Cortex of kidney (tissue), 1 donor: ENCODE measurements around the gene ZNF470.

Experiments
- DNase-seq: peaks from one replicate; lab custom pipeline; 2025; lab: John Stamatoyannopoulos, UW

Gene ZNF470

DNA sequence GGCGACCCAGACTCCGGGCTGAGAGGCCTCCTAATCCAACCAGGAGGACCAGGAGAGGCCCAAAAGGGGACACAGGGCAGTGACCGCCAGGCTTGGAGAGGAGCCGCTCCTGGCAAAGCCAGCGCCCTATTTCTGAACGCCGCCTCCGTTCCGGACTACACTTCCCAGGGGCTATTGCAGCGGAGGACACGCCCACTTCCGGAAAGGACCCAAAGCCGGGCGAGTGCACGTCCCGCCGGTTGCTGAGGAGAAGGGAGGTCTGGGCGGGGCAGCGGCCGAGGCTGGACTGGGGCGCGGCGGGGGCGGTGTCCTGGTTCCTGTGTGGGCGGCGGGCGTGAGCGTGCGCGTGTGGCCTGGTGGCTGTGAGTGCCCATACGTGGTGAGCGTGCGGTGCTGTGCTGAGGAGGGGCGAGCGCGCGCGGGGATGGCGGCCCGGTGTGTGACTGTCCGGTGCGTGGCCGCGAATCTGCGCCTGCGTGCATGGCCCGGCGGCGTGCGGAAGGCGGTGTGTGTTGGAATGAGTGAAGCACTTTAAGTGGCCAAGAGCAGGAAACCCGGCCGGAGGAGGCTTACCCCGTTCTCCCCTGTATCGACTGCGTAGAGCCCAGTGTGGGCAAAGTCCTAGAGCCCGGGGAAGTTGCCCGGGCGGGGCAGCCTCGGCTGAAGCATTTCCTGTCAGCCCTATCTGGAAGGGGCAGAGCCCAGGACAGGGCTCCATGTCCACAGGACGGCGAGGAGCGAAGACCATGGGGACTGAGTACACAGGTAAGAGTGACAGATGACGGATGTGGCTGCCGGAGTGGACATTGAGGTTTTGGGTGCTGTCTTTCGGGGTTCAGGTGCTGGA lies at the start of gene ZNF470:
TSS of gene ZNF470 (plus strand) at position 195 of the 847 bp plus-strand sequence. CDS start 2,844 bp downstream, outside the sequence.
- DNase-seq: peak; percentile 21

- no peak for DNase-seq
Observed at GRCh38 chr19:56525214-56525860, 41.9 kb upstream of the ZNF470 start.

- DNase-seq: no peak
Observed at GRCh38 chr19:56537442-56537841, 29.8 kb upstream of the ZNF470 start.

GRCh38 chr19:56538254-56538760 lies 29.0 kb upstream of the ZNF470 start:
- peak; percentile 98 for DNase-seq

DNA sequence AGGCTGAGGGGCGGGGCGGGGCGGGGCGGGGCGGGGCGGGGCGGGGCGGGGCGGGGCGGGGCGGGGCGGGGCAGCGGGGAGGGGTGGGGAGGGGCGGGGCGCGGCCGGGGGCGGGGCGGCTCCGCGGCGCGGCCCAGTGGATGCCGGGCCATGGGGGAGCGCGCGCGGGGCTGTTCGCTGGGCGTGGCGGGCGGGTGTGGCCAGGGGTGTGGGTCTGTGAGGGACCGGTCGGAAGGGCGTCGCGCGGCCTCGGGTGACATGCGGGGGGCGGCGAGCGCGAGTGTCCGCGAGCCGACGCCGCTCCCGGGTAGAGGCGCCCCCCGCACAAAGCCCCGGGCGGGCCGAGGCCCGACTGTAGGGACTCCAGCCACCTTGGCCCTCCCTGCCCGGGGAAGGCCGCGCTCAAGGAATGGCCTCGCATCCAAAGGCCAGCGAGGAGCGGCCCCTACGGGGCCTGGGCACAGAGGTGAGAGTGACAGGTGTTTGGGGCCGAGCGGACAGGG lies 28.5 kb upstream of the ZNF470 start, which contains the start of gene ZFP28:
TSS of gene ZFP28 (plus strand) at position 188 of the 503 bp plus-strand sequence. CDS start at position 259, 71 bp downstream.
- DNase-seq: no peak

DNA sequence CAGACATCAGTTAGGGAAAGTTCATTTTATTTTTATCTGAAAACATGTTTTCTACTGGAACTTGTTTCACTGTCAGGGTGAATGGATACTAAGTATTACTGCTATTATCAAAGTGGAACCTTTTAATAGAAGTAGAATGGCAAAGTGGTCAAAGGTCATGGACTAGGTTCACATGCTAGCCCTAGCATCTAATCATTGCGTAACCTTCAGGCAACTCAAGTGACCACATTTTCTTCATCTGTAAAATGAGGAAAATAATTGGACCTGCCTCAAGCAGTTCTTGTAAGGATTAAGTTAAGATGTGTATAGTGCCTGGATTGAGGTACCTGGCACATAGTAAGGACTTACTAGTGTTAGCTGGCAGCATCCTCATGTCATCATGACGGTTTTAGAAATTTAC lies 23.5 kb upstream of the ZNF470 start:
- DNase-seq: no peak

DNA sequence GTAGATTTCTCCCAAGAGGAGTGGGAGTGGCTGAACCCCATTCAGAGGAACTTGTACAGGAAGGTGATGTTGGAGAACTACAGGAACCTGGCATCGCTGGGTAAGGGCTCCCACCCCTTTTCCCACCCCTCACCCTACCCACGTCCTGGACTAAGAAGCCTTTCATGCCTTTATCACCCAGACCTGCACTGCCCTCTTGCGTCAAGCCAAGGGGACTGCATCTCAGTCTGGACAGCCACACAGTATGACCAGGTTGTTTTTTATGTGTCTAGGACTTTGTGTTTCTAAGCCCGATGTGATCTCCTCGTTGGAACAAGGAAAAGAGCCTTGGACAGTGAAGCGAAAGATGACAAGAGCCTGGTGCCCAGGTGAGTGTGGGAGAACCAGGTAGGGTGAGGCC lies 19.7 kb upstream of the ZNF470 start:
- no peak for DNase-seq

DNA sequence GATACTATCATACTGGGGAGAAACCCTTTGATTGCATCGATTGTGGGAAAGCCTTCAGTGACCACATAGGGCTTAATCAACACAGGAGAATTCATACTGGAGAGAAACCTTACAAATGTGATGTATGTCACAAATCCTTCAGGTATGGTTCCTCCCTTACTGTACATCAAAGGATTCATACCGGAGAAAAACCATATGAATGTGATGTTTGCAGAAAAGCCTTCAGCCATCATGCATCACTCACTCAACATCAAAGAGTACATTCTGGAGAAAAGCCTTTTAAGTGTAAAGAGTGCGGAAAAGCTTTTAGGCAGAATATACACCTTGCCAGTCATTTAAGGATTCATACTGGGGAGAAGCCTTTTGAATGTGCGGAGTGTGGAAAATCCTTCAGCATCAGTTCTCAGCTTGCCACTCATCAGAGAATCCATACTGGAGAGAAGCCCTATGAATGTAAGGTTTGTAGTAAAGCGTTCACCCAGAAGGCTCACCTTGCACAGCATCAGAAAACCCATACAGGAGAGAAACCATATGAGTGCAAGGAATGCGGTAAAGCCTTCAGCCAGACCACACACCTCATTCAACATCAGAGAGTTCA lies 12.9 kb upstream of the ZNF470 start:
- DNase-seq: no peak

DNA sequence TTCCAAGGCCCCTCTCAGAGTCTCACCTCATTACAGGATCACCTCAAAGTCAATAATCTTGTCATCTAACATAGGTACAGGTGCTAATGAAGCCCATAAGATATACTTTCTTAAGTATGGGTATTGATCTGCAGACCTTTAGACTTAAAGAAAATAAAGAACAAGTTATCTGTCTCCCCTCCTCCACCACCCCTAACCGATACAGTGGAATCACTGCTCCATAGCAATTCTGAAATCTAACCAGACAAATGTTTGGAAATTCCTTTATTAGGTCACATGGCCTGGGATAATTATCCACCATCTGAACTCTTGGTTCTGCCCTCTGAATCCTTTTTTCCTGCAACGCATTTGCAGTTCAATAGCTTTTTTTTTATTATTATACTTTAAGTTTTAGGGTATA lies 4.5 kb upstream of the ZNF470 start:
- DNase-seq: no peak

GRCh38 chr19:56566904-56567273 lies 379 bp upstream of the ZNF470 start:
- DNase-seq: no peak

DNA sequence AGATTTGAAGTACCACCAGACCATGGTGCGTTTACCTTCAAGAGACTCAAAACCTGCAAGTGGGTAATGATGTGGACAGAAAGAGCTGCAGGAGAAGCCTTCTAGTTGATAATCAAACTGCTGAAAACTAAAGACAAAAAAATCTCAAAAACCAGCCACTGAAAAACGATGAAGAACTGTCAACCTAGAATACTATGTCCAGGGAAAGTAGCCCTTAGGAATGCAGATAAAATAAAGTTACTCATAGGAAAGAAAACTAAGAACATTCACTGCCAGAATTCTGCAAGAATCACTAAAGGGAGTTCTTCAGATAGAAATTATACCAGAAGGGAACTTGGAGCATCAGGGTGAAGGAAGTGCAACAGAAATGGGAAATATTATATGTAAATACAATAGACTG lies 5.3 kb downstream of the ZNF470 start:
- DNase-seq: no peak

GRCh38 chr19:56573914-56574313 lies 6.6 kb downstream of the ZNF470 start:
- DNase-seq: no peak

GRCh38 chr19:56577719-56578602 lies 10.7 kb downstream of the ZNF470 start:
- DNase-seq: no peak

GRCh38 chr19:56594446-56594782 lies 27.1 kb downstream of the ZNF470 start:
- no peak for DNase-seq

GRCh38 chr19:56594783-56595547 lies 27.7 kb downstream of the ZNF470 start, which contains the start of gene ZNF71:
ZNF71 (plus strand) TSS chr19:56595302; CDS start chr19:56601559, 6,257 bp downstream.
- DNase-seq: no peak

- DNase-seq: no peak
Observed at GRCh38 chr19:56595548-56595899, 28.3 kb downstream of the ZNF470 start.

GRCh38 chr19:56596676-56597075 lies 29.4 kb downstream of the ZNF470 start:
- no peak for DNase-seq

- DNase-seq: no peak
Observed at GRCh38 chr19:56597696-56598095, 30.4 kb downstream of the ZNF470 start.

DNA sequence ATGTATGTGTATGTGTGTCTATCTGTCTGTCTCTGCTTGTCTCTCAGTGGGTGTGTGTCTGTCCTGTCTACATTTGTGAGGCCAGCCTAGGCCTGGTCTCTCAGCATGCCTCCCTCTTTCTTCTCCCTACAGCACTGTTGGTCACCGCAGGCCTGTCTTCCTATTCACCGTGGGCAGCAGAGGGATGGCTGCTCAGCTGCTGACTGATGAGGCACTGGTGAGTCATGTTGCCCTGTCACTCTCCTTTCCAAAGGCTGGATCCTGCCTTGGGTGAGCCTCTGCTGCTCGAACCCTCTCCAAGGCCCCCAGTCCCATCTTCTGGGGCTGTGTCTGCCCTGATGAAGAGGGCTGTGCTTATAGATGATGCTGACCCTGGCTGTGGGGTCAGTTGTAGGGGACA lies 34.1 kb downstream of the ZNF470 start:
- DNase-seq: no peak

GRCh38 chr19:56603829-56604228 lies 36.6 kb downstream of the ZNF470 start:
- no peak for DNase-seq
